Neural progenitor cell (in vitro differentiated cells): ENCODE results near the gene SP7. TPM values are rescaled to one million over a fixed set of nuclear protein-coding genes. Genes with fewer than 3 reads are reported as not detected.
A peak's percentile ranks its signal among the peaks of the same experiment; 100 is the strongest.

Source experiments
- DNase-seq: peaks from one replicate; pipeline ENCODE4 v3.0.0-alpha.2; 2016; ENCODE audit warnings: low spot score
- H2AFZ ChIP-seq: fragments of 200-600 bp; sonication (generic); replicated peaks from 2 replicates; pipeline ENCODE4 v1.6.1; 2016; ENCODE audit warnings: antibody characterized with exemption
- H3F3A ChIP-seq: fragments of 200-600 bp; sonication (generic); 2 replicates; pipeline ENCODE4 v1.6.1; 2016; ENCODE audit warnings: antibody characterized with exemption, low read depth
- H3K27ac ChIP-seq: fragments of 200-600 bp; sonication (generic); 2 replicates; pipeline ENCODE4 v1.5.1; 2016; ENCODE audit warnings: mild to moderate bottlenecking
- H3K27me3 ChIP-seq: fragments of 200-600 bp; sonication (generic); 2 replicates; pipeline ENCODE4 v1.6.1; 2016; ENCODE audit warnings: mild to moderate bottlenecking, moderate library complexity
- H3K36me3 ChIP-seq: fragments of 200-600 bp; sonication (generic); 2 replicates; pipeline ENCODE4 v1.5.1; 2016
- H3K4me1 ChIP-seq: fragments of 200-600 bp; sonication (generic); 2 replicates; pipeline ENCODE4 v1.6.1; 2016; ENCODE audit warnings: mixed run types
- H3K4me2 ChIP-seq: fragments of 200-600 bp; sonication (generic); 2 replicates; pipeline ENCODE4 v1.6.1; 2016
- H3K4me3 ChIP-seq: fragments of 200-600 bp; sonication (generic); 2 replicates; pipeline ENCODE4 v1.5.1; 2016
- H3K79me2 ChIP-seq: fragments of 200-600 bp; sonication (generic); 2 replicates; pipeline ENCODE4 v1.6.1; 2016; ENCODE audit warnings: low read depth
- H3K9ac ChIP-seq: fragments of 200-600 bp; sonication (generic); 2 replicates; pipeline ENCODE4 v1.6.1; 2016
- H3K9me3 ChIP-seq: fragments of 200-600 bp; sonication (generic); 2 replicates; pipeline ENCODE4 v1.5.1; 2016; ENCODE audit warnings: low read depth
- H4K20me1 ChIP-seq: fragments of 200-600 bp; sonication (generic); 2 replicates; pipeline ENCODE4 v1.6.1; 2016; ENCODE audit warnings: low read depth
- H3K27ac Mint-ChIP-seq: 3 replicates; pipeline ENCODE4 v1.8.0; 2021; ENCODE audit warnings: mixed read lengths
- H3K27me3 Mint-ChIP-seq: 2 replicates; pipeline ENCODE4 v1.8.0; 2022; ENCODE audit warnings: low read depth, mild to moderate bottlenecking, inconsistent platforms, moderate library complexity, mixed read lengths; ENCODE audit not compliant: insufficient read depth
- H3K36me3 Mint-ChIP-seq: 3 replicates; pipeline ENCODE4 v1.8.0; 2021; ENCODE audit warnings: mixed read lengths
- H3K4me1 Mint-ChIP-seq: 3 replicates; pipeline ENCODE4 v1.8.0; 2021; ENCODE audit warnings: mixed read lengths
- H3K4me3 Mint-ChIP-seq: 3 replicates; pipeline ENCODE4 v1.8.0; 2021; ENCODE audit warnings: mild to moderate bottlenecking, moderate library complexity, mixed read lengths
- H3K9me3 Mint-ChIP-seq: 3 replicates; pipeline ENCODE4 v1.8.0; 2020; ENCODE audit warnings: mixed read lengths
- CTCF ChIP-seq: fragments of 200-600 bp; sonication (generic); IDR thresholded peaks from 2 replicates; pipeline ENCODE4 v1.5.1; 2017; ENCODE audit warnings: antibody characterized with exemption, mild to moderate bottlenecking
- EZH2 ChIP-seq: fragments of 200-600 bp; sonication (generic); IDR thresholded peaks from 2 replicates; pipeline ENCODE4 v1.6.1; 2017; ENCODE audit warnings: antibody characterized with exemption, mild to moderate bottlenecking, moderate library complexity
- EZH2phosphoT487 ChIP-seq: fragments of 200-600 bp; sonication (generic); IDR thresholded peaks from 2 replicates; pipeline ENCODE4 v1.6.1; 2017; ENCODE audit warnings: antibody characterized with exemption
- total RNA-seq: library from RNA; depleted of rRNA; stranded (reverse); fragments of >200 nt; gene quantifications from 2 replicates; pipeline ENCODE4 v1.2.3, GENCODE V29; 2015; ENCODE audit warnings: low replicate concordance

SP7 gene
- total RNA-seq, 1 donor from 2014 or later: 0.90 TPM

- peaks cover 35% of the 10 kb centered on the region for H3K4me1 Mint-ChIP-seq
- Histone ChIP-seq H3K4me3 (peak overlapping the region; percentile 59), H3F3A (peaks cover 28% of the 10 kb centered on the region), H3K36me3 (peaks cover 3% of the 10 kb centered on the region), H3K79me2 (peaks cover 53% of the 10 kb centered on the region), H3K9ac (peak overlapping the region; percentile 1), H3K4me1 (peaks cover 24% of the 10 kb centered on the region), H3K9me3 (no peaks in the 10 kb centered on the region), H3K27ac (peak overlapping the region; percentile 93), H2AFZ (no peak overlapping the region), H4K20me1 (peaks cover 47% of the 10 kb centered on the region), H3K4me2 (peak overlapping the region; percentile 78), H3K27me3 (no peaks in the 10 kb centered on the region)
- peaks cover 5% of the 10 kb centered on the region for H3K27me3 Mint-ChIP-seq
- no peaks in the 10 kb centered on the region for H3K9me3 Mint-ChIP-seq
- peak overlapping the region; percentile 86 for H3K4me3 Mint-ChIP-seq
- peak; percentile 53 for DNase-seq
- TF ChIP-seq CTCF: no peak
- TF ChIP-seq EZH2phosphoT487: no peak
- TF ChIP-seq EZH2: no peak
- peaks cover 31% of the 10 kb centered on the region for H3K36me3 Mint-ChIP-seq
- peak overlapping the region; percentile 90 for H3K27ac Mint-ChIP-seq
These were observed 44.9 kb upstream of the SP7 start for GRCh38 chr12:53380794-53381730.

GRCh38 chr12:53380104-53380793 lies 44.1 kb upstream of the SP7 start, which contains the start of gene SP1:
TSS of gene SP1 (plus strand) at chr12:53380176. CDS start at chr12:53380292, 116 bp downstream.
- peak within 1 kb of the TSS; percentile 59 for H3K4me3 ChIP-seq
- peaks cover 28% of the 10 kb centered on the region for H3F3A ChIP-seq
- peak; percentile 93 for DNase-seq
- peaks cover 28% of the 10 kb centered on the region for H3K36me3 Mint-ChIP-seq
- peak within 1 kb of the TSS; percentile 79 for H3K4me2 ChIP-seq
- H3K27me3 ChIP-seq: no peaks in the 10 kb centered on the region
- peak within 1 kb of the TSS; percentile 51 for H3K9ac ChIP-seq
- peaks cover 3% of the 10 kb centered on the region for H3K36me3 ChIP-seq
- peaks cover 45% of the 10 kb centered on the region for H3K79me2 ChIP-seq
- no peaks in the 10 kb centered on the region for H3K9me3 ChIP-seq
- peaks cover 24% of the 10 kb centered on the region for H3K4me1 ChIP-seq
- H3K4me1 Mint-ChIP-seq: peaks cover 33% of the 10 kb centered on the region
- peak within 1 kb of the TSS; percentile 86 for H3K4me3 Mint-ChIP-seq
- H3K9me3 Mint-ChIP-seq: no peaks in the 10 kb centered on the region
- H3K27ac Mint-ChIP-seq: peak within 1 kb of the TSS; percentile 90
- peak within 1 kb of the TSS; percentile 93 for H3K27ac ChIP-seq
- TF ChIP-seq CTCF (no peak), EZH2 (no peak), EZH2phosphoT487 (no peak)
- H2AFZ ChIP-seq: peak within 1 kb of the TSS; percentile 80
- H4K20me1 ChIP-seq: peaks cover 41% of the 10 kb centered on the region
- H3K27me3 Mint-ChIP-seq: peaks cover 5% of the 10 kb centered on the region

- peak; percentile 100 for DNase-seq
- Mint-ChIP-seq H3K27me3 (peaks cover 5% of the 10 kb centered on the region), H3K27ac (no peak overlapping the region), H3K4me3 (no peak overlapping the region), H3K36me3 (peaks cover 26% of the 10 kb centered on the region), H3K9me3 (no peaks in the 10 kb centered on the region), H3K4me1 (peaks cover 31% of the 10 kb centered on the region)
- H3K79me2 ChIP-seq: peaks cover 38% of the 10 kb centered on the region
- H3K27ac ChIP-seq: peak overlapping the region; percentile 88
- H3K4me2 ChIP-seq: peak overlapping the region; percentile 79
- H3K36me3 ChIP-seq: peaks cover 3% of the 10 kb centered on the region
- H2AFZ ChIP-seq: peak overlapping the region; percentile 80
- peak overlapping the region; percentile 51 for H3K9ac ChIP-seq
- H3K27me3 ChIP-seq: no peaks in the 10 kb centered on the region
- no peaks in the 10 kb centered on the region for H3K9me3 ChIP-seq
- no peak for TF ChIP-seq EZH2phosphoT487
- TF ChIP-seq CTCF: no peak
- TF ChIP-seq EZH2: no peak
- peaks cover 24% of the 10 kb centered on the region for H3K4me1 ChIP-seq
- peak overlapping the region; percentile 59 for H3K4me3 ChIP-seq
- H3F3A ChIP-seq: peaks cover 28% of the 10 kb centered on the region
- peaks cover 34% of the 10 kb centered on the region for H4K20me1 ChIP-seq
These were observed 43.4 kb upstream of the SP7 start for GRCh38 chr12:53379389-53380103.
